Measurements from ENCODE around the gene OXER1. TPM values are rescaled to one million over a fixed set of nuclear protein-coding genes. Genes with fewer than 3 reads are reported as not detected.

Gene OXER1
- total and polyA plus RNA-seq, 2 of the 13 experiments (the other 11 are each of a cell fraction or from before 2014, with no cell fraction given) = 8.0 to 9.0 TPM

DNA sequence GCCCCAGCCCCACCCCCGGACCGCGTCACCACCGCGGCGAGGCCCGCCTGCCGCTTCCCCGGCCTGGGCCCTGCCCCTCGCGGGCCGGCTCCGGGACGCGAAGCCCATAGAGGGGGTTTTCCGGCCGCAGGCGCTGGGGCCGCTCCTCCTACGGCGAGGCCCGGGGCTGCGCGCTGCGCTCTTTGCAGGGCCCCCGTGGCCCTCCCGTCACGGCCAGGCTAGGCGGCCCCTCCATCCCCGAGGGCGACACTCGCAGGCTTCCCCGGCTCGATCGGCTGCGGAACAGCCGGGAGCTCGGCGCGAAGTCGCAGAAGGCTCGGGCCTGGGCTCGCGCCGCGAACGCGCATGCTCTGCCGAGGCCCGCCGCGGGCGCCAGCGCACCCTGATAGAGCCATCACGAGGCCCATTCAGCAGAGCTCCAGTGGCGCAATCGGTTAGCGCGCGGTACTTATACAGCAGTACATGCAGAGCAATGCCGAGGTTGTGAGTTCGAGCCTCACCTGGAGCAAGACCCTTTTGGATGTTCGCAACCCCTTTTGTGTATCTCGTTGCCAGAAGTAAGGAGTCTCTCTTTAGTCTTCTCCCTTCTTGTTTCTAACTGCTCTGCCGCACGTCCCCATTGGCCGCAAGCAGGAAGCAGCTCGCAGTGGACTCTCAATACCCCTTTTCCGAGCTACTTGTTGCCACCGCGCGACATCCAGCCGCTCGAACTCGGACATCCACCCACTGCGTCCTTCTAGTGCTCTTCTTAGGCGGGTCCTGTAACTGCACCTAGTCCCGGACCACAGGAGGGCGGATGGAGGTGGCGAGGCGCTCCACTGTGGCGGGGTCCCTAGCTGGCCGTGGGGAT is 46.4 kb upstream of the OXER1 start (continued):
- TF ChIP-seq, protein P1, sequence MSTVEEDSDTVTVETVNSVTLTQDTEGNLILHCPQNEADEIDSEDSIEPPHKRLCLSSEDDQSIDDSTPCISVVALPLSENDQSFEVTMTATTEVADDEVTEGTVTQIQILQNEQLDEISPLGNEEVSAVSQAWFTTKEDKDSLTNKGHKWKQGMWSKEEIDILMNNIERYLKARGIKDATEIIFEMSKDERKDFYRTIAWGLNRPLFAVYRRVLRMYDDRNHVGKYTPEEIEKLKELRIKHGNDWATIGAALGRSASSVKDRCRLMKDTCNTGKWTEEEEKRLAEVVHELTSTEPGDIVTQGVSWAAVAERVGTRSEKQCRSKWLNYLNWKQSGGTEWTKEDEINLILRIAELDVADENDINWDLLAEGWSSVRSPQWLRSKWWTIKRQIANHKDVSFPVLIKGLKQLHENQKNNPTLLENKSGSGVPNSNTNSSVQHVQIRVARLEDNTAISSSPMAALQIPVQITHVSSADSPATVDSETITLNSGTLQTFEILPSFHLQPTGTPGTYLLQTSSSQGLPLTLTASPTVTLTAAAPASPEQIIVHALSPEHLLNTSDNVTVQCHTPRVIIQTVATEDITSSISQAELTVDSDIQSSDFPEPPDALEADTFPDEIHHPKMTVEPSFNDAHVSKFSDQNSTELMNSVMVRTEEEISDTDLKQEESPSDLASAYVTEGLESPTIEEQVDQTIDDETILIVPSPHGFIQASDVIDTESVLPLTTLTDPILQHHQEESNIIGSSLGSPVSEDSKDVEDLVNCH (CRISPR knock-in tag; IDR thresholded peaks at IDR 0.05) = peak; percentile 37; the same call in 1 of the 2 replicates
- TF ChIP-seq DR1 (CRISPR knock-in tag; IDR thresholded peaks at IDR 0.05) (peak; percentile 79; the same call in 1 of the 2 replicates), ZNF780A (CRISPR knock-in tag; IDR thresholded peaks at IDR 0.05) (peak; percentile 94; the same call in 1 of the 2 replicates), KDM5B (CRISPR knock-in tag; IDR thresholded peaks at IDR 0.05; ENCODE audit: borderline replicate concordance) (peak; percentile 99), AHR (CRISPR knock-in tag; IDR thresholded peaks at IDR 0.05) (no peak), ZNF564 (CRISPR knock-in tag; IDR thresholded peaks at IDR 0.05) (no peak), ZNF607 (CRISPR knock-in tag; IDR thresholded peaks at IDR 0.05; ENCODE audit: borderline replicate concordance) (peak; percentile 99), ZNF143 (CRISPR knock-in tag; IDR thresholded peaks at IDR 0.05) (no peak; the same call in 1 of the 2 replicates), ZNF260 (CRISPR knock-in tag; IDR thresholded peaks at IDR 0.05; ENCODE audit: borderline replicate concordance, low read depth) (no peak), GATAD2A (CRISPR knock-in tag; IDR thresholded peaks at IDR 0.05) (peak; percentile 87), NCOA2 (CRISPR knock-in tag; IDR thresholded peaks at IDR 0.05) (peak; percentile 73), SMAD3 (CRISPR knock-in tag; IDR thresholded peaks at IDR 0.05) (peak; percentile 93; the same call in 1 of the 2 replicates), ARNT (IDR thresholded peaks at IDR 0.05) (no peak), ZBTB42 (CRISPR knock-in tag; IDR thresholded peaks at IDR 0.05) (no peak), ZNF572 (CRISPR knock-in tag; IDR thresholded peaks at IDR 0.05) (no peak)
- TF ChIP-seq, protein P2, sequence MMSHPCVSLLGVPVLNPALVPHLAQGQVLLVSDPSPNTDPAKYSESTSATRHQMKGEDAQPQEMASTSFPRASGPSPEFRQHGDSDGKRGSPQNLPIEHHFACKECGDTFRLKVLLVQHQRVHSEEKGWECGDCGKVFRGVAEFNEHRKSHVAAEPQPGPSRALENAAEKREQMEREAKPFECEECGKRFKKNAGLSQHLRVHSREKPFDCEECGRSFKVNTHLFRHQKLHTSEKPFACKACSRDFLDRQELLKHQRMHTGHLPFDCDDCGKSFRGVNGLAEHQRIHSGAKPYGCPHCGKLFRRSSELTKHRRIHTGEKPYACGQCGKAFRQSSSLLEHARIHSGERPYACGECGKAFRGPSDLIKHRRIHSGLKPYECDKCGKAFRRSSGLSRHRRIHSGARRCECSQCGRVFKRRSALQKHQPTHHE (CRISPR knock-in tag; IDR thresholded peaks at IDR 0.05; ENCODE audit: borderline replicate concordance) = peak; percentile 98
- TF ChIP-seq, protein P3, sequence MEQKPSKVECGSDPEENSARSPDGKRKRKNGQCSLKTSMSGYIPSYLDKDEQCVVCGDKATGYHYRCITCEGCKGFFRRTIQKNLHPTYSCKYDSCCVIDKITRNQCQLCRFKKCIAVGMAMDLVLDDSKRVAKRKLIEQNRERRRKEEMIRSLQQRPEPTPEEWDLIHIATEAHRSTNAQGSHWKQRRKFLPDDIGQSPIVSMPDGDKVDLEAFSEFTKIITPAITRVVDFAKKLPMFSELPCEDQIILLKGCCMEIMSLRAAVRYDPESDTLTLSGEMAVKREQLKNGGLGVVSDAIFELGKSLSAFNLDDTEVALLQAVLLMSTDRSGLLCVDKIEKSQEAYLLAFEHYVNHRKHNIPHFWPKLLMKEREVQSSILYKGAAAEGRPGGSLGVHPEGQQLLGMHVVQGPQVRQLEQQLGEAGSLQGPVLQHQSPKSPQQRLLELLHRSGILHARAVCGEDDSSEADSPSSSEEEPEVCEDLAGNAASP (CRISPR knock-in tag; IDR thresholded peaks at IDR 0.05; ENCODE audit: borderline replicate concordance) = no peak; the same call in none of the 2 replicates
- TF ChIP-seq, protein P4, sequence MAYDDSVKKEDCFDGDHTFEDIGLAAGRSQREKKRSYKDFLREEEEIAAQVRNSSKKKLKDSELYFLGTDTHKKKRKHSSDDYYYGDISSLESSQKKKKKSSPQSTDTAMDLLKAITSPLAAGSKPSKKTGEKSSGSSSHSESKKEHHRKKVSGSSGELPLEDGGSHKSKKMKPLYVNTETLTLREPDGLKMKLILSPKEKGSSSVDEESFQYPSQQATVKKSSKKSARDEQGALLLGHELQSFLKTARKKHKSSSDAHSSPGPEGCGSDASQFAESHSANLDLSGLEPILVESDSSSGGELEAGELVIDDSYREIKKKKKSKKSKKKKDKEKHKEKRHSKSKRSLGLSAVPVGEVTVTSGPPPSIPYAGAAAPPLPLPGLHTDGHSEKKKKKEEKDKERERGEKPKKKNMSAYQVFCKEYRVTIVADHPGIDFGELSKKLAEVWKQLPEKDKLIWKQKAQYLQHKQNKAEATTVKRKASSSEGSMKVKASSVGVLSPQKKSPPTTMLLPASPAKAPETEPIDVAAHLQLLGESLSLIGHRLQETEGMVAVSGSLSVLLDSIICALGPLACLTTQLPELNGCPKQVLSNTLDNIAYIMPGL (CRISPR knock-in tag; IDR thresholded peaks at IDR 0.05; ENCODE audit: borderline replicate concordance in 1 of 2, low read depth in 1 of 2) = peak; percentile 100
- TF ChIP-seq, protein P5, sequence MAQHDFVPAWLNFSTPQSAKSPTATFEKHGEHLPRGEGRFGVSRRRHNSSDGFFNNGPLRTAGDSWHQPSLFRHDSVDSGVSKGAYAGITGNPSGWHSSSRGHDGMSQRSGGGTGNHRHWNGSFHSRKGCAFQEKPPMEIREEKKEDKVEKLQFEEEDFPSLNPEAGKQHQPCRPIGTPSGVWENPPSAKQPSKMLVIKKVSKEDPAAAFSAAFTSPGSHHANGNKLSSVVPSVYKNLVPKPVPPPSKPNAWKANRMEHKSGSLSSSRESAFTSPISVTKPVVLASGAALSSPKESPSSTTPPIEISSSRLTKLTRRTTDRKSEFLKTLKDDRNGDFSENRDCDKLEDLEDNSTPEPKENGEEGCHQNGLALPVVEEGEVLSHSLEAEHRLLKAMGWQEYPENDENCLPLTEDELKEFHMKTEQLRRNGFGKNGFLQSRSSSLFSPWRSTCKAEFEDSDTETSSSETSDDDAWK (CRISPR knock-in tag; IDR thresholded peaks at IDR 0.05) = no peak
